HG03135 (cell line): Measurements from ENCODE around the gene RFX3.

ENCODE experiments used
- ATAC-seq: cut with Tn5 transposase; IDR thresholded peaks from one replicate; pipeline ENCODE4 v1.9.1; 2021; ENCODE audit warnings: mild to moderate bottlenecking, moderate library complexity; ENCODE audit not compliant: unreplicated experiment

The RFX3 gene

DNA sequence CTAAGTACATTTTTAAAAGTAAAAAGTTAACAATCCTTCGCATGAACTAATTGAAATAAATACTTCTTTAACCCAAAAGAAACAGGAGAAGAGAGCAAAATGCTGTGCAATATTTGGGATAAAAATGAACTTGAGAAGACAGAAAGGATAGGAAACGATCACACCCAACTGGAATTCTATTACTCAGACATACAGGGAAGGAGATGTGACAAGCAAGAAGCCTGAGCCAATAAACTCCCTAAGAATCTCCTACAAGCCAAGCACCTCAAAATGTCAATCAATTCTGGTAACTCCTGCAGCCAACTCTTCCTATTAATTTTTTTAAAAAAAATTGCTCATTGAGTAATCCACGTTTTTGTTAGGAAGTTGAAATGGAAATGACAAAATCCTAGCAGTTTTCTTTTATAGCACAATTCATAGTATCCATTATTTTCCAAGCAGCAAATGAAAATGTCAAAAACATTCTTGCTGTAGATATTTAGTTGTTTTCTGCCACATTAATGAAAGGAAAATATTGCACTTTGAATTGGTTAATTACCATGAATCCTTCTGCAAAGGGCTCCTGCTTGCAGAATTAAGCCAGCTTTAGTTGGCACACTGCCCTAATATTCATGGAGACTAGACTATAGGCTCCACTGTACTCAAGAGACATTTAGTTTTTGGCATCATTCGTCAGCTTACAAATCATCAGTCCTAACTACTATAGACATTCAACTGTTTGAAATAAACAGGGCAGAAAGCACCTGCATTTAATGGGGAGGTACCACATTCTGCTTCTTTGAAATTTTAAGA is 89.0 kb downstream of the RFX3 start:
- ATAC-seq, result no peak

DNA sequence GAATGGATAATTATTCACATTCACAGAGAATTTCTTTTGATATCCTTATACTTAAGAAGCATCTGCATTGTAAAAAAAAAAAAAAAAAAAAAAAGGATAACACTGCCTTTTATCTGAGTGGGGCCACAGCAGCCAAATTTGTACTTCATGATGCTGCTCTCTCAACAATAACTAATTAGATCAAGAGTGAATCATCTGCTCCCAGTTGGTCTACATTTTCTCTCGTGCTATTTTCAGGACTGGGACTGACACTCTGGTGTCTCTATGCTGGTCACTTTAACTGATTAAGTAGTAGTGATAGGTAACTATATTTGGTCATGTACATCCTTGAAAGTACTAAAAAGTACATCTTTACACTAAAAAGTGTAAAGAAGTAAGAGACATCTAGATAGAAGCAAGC is 90.1 kb downstream of the RFX3 start:
- no peak for ATAC-seq

DNA sequence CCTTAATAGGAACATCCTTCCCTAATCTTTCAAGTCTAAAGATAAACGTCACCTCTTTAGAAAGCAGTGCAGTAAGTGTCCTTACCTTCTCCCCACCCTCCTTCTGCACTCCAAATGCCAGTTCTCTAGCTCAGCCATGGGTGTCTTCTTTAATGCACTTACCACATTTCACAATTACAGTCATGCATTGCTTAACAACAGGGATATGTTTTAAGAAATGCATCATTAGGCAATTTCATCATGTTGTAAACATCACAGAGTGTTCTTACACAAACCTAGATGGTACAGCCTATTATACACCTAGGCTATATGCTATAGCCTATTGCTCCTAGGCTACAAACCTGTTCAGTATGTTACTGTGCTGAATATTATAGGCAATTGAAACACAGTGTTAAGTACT is 91.2 kb downstream of the RFX3 start:
- no peak for ATAC-seq

DNA sequence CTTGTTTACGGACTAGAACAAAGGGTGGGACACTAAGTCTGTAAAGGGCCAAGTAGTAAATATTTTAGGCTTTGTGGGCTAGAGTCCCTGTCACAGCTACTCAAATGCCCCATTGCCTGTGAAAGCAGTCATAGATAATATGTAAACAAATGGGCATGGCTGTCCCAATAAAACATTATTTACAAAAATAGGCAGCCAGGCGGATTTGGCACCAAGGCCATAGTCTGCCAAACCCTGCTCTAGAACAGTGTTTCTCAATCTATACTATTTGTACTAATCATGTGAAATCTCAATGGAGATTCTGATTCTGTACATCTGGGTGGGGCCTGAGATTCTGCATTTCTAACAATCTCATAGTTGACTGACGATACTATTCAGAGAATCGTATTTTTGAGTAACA is 92.0 kb downstream of the RFX3 start:
- no peak for ATAC-seq

DNA sequence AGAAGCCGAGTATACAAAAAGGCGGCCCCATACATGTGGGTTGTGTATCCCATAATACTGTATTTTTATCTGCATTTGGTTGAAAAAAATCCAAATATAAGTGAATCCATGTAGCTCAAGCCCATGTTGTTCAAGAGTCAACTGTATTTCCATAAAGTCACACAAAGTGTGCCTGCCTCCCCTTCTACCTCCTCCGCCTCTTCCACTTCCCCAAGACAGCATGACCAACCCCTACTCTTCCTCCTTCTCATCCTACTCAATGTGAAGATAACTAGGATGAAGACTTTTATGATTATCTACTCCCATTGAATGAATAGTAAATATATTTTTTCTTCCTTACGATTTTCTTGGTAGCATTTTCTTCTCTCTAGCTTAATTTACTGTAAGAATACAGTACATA is 92.7 kb downstream of the RFX3 start:
- no peak for ATAC-seq

DNA sequence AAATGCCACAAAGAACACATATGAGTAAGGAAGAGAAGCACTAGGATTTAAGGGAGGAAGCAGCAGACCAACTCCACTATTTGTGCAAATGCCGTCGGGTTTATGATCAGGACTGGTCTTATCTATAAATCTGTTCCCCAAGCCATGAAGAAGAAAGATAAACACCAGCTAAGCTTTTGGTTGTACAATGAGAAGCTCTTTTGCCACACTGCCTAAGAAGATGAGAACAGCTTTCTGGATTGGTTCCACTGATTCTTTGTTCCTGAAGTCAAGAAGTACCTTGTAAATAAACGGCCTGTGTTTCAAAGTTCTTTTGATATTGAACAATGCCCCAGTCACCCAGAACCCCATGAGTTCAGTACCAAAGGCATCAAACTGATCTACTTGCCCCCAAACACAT is 93.9 kb downstream of the RFX3 start:
- ATAC-seq, result no peak

DNA sequence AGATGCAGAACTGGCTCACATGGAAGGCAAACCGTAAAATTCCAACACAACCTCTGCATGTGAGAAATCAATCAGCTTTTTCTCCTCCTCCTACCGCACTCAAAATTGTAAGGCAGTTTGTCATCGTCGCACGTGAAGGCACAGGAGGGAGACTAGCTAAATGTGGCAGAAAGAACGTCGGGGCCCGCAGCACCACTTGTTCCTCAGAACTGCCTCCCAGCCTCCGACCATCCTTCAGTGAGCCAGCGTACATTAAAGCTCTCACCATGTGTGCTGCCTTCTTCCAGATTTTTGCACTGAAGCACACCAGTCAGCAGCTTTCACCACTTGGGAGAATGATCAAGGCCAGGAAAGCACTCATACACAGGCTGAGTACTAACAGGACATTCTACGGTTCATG is 105.9 kb downstream of the RFX3 start:
- no peak for ATAC-seq

DNA sequence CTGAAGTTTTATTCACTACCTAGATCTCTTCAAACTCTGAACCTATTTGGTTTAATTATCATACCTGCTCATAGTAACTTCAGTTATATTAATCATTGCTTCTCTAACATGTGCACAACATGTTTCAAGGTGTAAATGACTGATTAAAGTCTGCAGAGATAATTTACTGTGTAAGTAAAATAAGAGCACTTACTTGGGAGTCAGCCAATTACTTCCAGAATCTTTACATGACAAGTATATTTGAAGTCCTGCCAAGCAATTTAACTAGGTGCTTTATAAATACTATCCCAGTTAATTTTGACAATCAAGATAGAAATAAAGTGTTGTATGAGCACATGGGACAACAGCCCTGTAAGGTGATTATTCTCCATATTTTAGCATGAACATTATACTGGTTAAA is 109.9 kb downstream of the RFX3 start:
- no peak for ATAC-seq

DNA sequence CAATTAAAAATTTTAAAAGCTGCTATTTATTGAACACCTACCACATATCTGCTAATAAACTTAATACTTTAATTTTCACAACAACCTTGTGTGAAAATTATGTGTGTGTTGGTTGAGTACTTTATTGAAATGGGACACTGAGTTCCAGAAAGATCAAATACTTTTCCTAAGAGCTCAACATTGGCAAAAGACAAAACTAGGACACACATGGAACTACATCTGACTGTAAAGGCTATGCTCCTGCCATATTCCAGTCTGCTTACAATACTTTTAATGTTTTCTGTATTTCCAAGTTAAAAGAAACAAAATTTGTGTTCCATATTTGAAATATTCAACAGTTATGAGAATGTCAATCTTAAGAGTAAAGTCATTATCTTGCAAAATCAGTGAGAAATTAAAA is 111.8 kb downstream of the RFX3 start:
- no peak for ATAC-seq

DNA sequence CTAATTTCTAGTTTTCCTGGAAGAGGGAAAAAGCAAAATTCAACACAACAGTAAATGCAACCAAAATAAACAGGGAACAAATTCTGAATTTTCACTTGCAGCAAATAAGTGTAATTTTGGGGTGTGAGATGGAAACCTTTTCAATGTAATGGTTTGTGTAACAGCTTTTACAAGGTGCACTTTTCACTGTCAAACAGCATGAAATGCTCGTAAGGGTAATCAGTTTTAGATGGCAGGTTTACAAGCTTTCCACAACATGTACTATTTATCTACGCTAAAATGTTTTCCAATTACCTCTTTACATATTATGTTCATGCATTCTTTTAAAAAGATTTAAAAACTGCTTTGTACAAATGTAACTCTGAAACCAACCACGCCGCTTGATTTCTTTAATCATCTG is 115.3 kb downstream of the RFX3 start:
- no peak for ATAC-seq

DNA sequence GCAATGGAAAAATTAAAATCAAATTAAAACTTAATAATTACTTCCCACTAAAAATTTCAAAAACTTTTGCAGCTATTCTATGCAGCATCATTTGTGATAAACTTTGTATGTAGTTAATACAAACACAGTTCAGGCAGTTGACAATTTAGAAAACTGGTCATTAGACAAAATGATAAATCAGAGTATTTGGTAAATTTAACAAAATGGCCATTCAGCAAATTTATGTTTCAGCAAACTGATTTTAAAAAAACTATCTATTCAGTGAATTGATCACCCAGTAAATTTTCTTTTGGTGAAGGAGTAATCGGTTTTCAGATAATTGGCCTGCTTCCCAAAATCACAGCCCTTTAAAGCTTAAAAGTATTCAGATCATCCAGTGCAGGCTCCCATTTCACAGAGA is 116.3 kb downstream of the RFX3 start:
- ATAC-seq, result no peak

DNA sequence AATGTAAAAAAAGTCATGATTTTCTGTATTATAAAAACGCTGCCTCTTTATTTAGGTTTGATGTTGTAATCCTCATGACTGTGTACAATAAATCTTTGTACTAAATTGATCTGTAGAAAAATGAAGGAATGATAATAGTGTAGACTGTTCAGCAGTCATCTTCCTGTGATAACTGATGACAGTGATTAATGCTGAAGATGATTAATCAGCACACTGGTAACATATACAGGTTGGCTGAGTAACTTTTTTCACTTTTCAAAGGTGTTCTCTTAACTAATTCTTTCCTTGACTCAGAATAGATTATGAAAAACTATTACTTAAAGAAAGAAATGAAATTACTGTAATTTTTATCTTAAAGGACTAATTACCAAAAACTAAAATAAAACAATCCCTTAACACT is 122.5 kb downstream of the RFX3 start:
- ATAC-seq, result no peak

DNA sequence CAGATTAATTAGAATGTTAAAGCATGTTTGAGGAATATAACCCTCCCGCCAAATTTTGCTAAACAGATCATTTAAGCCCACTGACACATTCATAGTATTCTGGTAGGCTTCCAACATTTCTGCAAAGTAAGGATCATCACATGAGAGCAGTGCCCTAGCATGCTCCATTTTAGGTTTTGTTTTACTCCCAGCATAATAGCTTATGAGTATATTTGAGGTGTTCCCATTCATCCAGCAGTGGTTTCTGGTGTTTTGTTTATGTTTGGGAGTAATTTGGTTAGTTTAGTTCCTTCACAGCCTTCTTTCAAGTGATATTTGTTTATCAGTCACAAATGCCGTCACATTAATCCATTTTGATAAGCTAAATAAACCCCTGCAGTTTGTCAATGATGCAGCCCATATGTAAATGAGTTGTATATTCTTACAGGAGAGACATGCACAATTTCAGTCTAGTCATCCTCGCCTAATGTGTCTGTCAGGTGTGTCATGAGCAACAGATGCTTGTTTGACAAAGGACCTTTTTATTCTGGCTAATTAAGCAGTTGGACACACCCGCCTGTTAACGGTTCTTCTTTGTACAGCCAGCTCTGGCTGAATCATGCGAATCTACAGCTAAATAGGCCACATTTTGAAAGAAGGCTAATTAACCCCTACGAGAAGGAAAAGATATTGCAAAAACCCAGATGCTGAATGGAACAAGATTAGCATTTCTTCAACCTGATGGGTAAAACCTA is 124.4 kb downstream of the RFX3 start:
- ATAC-seq, result no peak

DNA sequence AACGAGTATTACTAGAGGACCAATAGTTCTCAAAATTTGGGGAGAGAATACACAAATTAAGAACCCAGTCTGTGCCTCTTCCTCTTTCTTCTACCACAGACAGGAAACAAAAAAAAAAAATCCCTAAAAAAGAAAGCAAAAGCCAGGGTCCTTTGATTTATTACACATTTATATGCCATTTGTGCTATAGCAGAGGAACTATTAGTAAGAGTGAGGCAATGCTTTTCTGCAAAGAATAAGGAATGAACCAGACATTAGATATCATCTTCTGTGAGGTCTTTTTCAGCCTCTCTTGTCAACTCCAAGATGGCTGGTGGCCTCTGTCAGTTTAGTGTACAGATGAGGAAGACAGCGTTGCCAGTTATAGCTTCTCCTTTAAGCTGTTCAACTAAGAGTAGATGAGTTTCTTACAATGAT is 127.6 kb downstream of the RFX3 start:
- ATAC-seq, result peak; percentile 57

DNA sequence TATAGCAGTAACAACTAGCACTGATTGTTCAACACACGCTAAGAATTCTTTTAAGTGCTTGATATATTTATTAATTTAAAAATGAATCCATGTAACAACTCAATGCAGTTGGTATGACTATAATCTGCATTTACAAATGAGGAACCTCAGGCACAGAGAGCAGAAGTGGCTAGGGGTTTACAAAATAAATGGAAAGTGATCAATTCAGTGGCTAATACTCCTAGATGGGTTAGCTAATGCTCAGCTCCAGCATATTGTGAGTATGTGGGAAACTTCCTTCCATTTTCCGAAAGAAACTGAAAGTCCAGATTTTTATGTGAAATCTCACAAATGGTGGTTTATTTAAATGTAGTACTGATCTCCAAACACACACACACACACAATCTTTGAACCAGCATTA is 128.0 kb downstream of the RFX3 start:
- peak; percentile 13 for ATAC-seq

DNA sequence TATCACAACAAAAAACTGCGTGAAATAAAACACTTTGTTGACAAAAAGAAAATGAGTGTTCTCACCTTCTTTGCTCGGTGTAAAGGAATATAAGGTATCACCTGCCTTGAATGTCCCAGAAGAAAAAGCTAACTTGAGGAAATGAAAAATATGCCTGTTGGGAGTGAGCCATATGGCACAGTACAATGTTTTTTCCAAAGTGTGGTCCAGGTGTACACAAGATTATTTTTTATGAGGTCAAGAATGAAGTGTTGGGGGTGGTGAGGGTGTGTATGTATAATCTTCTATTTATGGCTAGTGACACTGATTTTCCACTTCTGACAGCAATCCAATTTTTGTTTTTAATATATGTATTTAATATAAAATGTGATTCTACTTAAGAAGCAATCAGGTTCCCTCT is 134.4 kb downstream of the RFX3 start:
- no peak for ATAC-seq

DNA sequence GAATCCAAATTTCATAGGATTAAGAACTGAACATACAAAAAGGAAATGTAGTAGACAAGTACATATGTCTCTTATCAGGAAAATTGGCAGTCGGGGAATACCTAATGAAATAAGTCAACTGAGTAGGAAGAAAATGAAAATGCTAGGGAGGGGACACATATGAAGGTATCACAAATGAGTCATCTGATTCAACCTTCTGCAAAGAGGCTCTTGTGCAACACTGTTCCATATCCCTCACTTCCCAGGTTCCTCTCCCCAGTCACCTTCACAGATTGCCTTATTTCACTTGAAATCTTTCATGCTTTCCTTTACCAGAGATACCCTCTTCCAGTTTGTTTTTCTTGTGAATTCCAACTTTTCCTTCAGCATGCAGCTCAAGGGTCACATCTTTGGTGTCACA is 139.0 kb downstream of the RFX3 start:
- no peak for ATAC-seq

DNA sequence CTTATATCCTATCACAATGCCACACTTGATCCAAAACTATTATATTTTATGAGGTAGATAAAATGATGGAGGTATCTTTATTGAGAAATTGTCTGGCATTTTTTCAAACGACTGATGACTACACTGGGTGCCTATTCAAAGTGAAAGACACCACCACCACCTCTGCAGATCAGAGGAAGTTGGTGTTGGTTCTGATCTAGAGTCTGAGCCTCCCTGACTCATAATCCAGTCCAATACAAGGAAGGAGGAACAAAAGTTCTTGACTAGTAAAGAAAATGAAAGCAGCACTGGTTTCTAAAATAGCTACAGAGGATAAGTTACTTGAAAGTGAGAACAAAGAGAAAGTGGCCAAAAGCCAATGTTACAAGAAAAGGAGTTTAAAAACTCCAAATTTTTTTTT is 139.9 kb downstream of the RFX3 start:
- peak; percentile 90 for ATAC-seq

DNA sequence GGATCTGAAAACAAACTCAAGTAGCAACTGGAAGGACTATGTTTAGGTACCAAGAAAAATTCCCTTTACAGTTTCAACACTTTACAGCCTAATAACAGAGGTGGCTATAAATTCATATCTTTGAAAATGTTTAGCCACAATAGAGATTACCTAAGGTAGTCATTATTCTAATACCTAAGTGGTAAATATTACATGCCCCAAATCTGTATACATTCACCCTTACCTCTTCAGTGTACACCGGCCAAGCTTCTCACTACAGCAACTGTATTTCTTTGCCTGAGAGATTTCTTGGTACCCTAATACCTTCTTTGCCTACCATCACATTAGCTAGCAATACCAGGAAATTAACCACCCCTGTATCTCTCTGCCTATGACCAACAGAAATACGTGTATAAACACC is 154.0 kb downstream of the RFX3 start:
- ATAC-seq, result no peak

DNA sequence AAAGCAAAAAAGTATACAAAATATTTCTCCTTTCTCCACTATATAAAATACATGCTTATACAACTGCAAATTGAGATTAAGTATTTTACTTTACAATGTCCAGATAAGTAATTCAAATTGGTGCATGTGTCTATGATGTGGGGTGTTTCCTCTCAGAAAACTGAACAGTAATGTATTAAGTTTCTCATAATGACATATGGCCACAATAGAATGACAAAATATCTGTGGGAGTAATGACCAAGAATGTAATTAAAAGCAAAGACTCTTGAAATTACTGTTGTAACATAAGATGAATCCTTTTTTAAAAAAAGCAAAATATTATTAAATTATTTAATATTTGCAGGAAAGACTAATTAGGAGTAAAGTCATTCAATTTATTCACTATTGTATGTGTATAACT is 155.1 kb downstream of the RFX3 start:
- ATAC-seq, result no peak

DNA sequence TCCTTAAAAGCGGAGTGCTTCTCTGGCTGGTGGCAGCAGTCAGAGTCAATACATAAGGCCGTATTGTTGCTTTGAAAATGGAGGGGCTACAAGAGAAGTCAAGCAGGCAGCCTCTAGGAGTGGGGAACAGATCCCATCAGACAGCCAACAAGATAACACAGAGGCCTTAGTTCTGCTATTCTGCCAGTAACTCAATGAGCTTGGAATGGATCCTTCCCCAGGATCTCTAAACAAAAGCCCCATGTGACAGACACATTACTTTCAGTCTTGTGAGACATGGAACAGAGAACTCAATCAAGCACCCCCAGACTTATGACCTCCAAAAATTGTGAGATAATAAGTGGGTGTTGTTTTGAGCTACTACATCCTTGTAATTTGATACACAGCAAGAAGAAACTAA is 158.6 kb downstream of the RFX3 start:
- ATAC-seq, result no peak

DNA sequence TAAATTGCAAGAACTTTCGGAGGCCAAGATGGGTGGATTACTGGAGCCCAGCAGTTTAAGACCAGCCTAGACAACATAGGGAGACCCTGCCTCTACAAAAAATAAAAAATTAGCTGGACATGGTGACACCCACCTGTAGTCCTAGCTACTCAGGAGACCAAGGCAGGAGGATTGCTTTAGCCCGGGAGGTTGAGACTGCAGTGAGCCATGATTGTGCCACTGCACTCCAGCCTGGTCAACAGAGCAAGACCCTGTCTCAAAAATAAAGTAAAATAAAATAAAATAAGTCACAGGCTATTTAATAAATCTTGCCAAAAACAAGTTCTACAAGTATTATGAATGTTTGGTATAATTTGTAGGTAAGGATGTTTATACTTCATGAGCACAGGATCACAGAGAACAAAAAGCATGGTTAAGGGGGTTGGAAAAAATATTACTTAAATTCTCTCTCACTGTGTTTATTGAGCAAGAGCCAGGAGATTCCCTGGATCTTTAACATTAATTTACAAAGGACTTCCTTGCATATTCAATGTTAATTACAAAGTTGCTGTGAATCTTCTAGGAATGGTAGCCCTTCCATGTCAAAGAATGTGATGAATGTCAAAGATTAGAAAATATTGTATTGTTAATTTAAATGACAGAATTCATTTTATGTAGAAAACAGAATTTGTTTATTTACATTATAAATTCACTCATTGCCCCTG is 164.0 kb downstream of the RFX3 start:
- ATAC-seq, result no peak
